22Rv1 (cell line): Measurements from ENCODE around the gene SLC12A7.

ENCODE experiments used
- CTCF ChIP-seq: fragments of 450-650 bp; IDR thresholded peaks from 2 replicates; pipeline ENCODE4 v1.5.1; 2017; ENCODE audit warnings: mild to moderate bottlenecking
- ZFX ChIP-seq: fragments of 450-650 bp; IDR thresholded peaks from 2 replicates; pipeline ENCODE4 v1.6.1; 2017; ENCODE audit warnings: antibody characterized with exemption, borderline replicate concordance

GRCh38 chr5:1159341-1159675 lies 47.4 kb upstream of the SLC12A7 start:
- TF ChIP-seq CTCF (no peak), ZFX (no peak)
